Type B pancreatic cell (in vitro differentiated cells): ENCODE results near the gene CAMSAP1. TPM values are rescaled to one million over a fixed set of nuclear protein-coding genes. Genes with fewer than 3 reads are reported as not detected.

Source experiments
- DNase-seq: peaks from one replicate; pipeline ENCODE4 v3.0.0; 2021; ENCODE audit warnings: mixed read lengths; ENCODE audit not compliant: unreplicated experiment; ENCODE audit errors: extremely low spot score
- H3K27ac Mint-ChIP-seq: 2 replicates; pipeline ENCODE4 v1.8.0; 2021; ENCODE audit warnings: mild to moderate bottlenecking, mixed read lengths
- H3K27me3 Mint-ChIP-seq: 2 replicates; pipeline ENCODE4 v1.8.0; 2021; ENCODE audit warnings: mixed read lengths
- H3K36me3 Mint-ChIP-seq: 2 replicates; pipeline ENCODE4 v1.8.0; 2021; ENCODE audit warnings: mixed read lengths
- H3K4me1 Mint-ChIP-seq: one replicate; pipeline ENCODE4 v1.8.0; 2021; ENCODE audit warnings: mixed read lengths; ENCODE audit not compliant: unreplicated experiment
- H3K4me3 Mint-ChIP-seq: 2 replicates; pipeline ENCODE4 v1.8.0; 2021; ENCODE audit warnings: mild to moderate bottlenecking, mixed read lengths
- H3K9me3 Mint-ChIP-seq: 2 replicates; pipeline ENCODE4 v1.8.0; 2021; ENCODE audit warnings: mixed read lengths
- CTCF ChIP-seq: fragments of 200-600 bp; sonication (generic); conservative IDR thresholded peaks from 2 replicates; pipeline ENCODE4 v1.5.0; 2021; ENCODE audit warnings: antibody characterized with exemption, mild to moderate bottlenecking
- total RNA-seq: library from RNA; stranded (reverse); gene quantifications from 2 replicates; pipeline ENCODE4 v1.2.1, GENCODE V29; 2021; ENCODE audit warnings: low replicate concordance

Gene CAMSAP1
- total RNA-seq, 1 donor from 2014 or later: 58.2 TPM

DNA sequence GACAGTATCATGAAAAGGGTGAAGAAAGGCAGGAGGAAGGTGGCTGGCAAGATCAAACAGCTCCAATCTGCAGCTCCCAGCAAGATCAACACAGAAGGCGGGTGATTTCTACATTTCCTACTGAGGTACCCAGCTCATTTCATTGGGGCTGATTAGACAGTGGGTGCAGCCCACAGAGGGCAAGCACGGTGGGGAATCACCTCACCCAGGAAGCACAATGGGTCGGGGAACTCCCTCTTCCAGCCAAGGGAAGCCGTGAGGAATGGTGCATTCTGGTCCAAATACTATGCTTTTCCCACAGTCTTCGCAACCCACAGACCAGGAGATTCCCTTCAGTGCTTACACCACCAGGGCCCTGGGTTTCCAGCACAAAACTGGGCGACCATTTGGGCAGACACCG, 66.8 kb downstream of the CAMSAP1 start:
- peaks cover 32% of the 10 kb centered on the region for H3K36me3 Mint-ChIP-seq
- H3K4me1 Mint-ChIP-seq: no peaks in the 10 kb centered on the region
- no peak for DNase-seq
- H3K4me3 Mint-ChIP-seq: no peak overlapping the region
- no peaks in the 10 kb centered on the region for H3K27me3 Mint-ChIP-seq
- no peak for TF ChIP-seq CTCF
- H3K27ac Mint-ChIP-seq: no peak overlapping the region
- H3K9me3 Mint-ChIP-seq: peaks cover 6% of the 10 kb centered on the region

GRCh38 chr9:135840107-135840506, 67.2 kb downstream of the CAMSAP1 start:
- H3K27me3 Mint-ChIP-seq: no peaks in the 10 kb centered on the region
- DNase-seq: no peak
- no peak overlapping the region for H3K27ac Mint-ChIP-seq
- peaks cover 28% of the 10 kb centered on the region for H3K36me3 Mint-ChIP-seq
- peaks cover 6% of the 10 kb centered on the region for H3K9me3 Mint-ChIP-seq
- H3K4me1 Mint-ChIP-seq: no peaks in the 10 kb centered on the region
- TF ChIP-seq CTCF: no peak
- no peak overlapping the region for H3K4me3 Mint-ChIP-seq

DNA sequence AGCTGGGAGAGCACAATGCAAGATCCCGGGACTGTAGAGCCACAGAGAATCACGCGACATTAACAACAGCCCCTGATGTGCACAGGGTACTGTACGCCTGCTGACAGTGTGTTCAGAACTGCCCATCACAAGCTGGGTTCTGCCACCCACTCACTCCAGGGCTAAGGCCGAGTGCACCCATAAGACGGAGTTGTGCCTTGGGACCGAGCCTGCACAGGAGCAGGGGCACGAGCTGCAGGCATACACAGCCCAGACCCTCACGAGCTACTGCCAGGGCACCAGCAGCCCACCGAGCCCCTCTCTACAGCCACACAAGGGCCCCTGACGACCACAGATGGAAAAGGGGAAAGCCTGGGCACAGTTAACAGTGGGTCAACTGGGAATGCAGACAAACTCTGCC, 67.8 kb downstream of the CAMSAP1 start:
- no peak for DNase-seq
- Mint-ChIP-seq H3K27me3 (no peaks in the 10 kb centered on the region), H3K27ac (no peak overlapping the region), H3K9me3 (peaks cover 6% of the 10 kb centered on the region), H3K4me3 (no peak overlapping the region), H3K4me1 (no peaks in the 10 kb centered on the region), H3K36me3 (peaks cover 23% of the 10 kb centered on the region)
- no peak for TF ChIP-seq CTCF

GRCh38 chr9:135835131-135835530, 72.2 kb downstream of the CAMSAP1 start:
- no peaks in the 10 kb centered on the region for H3K9me3 Mint-ChIP-seq
- DNase-seq: no peak
- no peak overlapping the region for H3K4me3 Mint-ChIP-seq
- peaks cover 4% of the 10 kb centered on the region for H3K4me1 Mint-ChIP-seq
- H3K36me3 Mint-ChIP-seq: peaks cover 25% of the 10 kb centered on the region
- H3K27ac Mint-ChIP-seq: no peak overlapping the region
- TF ChIP-seq CTCF: no peak
- H3K27me3 Mint-ChIP-seq: no peaks in the 10 kb centered on the region

GRCh38 chr9:135833864-135834263, 73.5 kb downstream of the CAMSAP1 start:
- H3K4me1 Mint-ChIP-seq: peaks cover 4% of the 10 kb centered on the region
- H3K27ac Mint-ChIP-seq: no peak overlapping the region
- DNase-seq: no peak
- no peaks in the 10 kb centered on the region for H3K9me3 Mint-ChIP-seq
- H3K27me3 Mint-ChIP-seq: no peaks in the 10 kb centered on the region
- no peak for TF ChIP-seq CTCF
- H3K36me3 Mint-ChIP-seq: peaks cover 31% of the 10 kb centered on the region
- H3K4me3 Mint-ChIP-seq: no peak overlapping the region

- no peak for DNase-seq
- H3K4me1 Mint-ChIP-seq: peaks cover 12% of the 10 kb centered on the region
- TF ChIP-seq CTCF: no peak
- no peak overlapping the region for H3K27ac Mint-ChIP-seq
- no peaks in the 10 kb centered on the region for H3K27me3 Mint-ChIP-seq
- peaks cover 49% of the 10 kb centered on the region for H3K36me3 Mint-ChIP-seq
- H3K4me3 Mint-ChIP-seq: no peak overlapping the region
- peaks cover 9% of the 10 kb centered on the region for H3K9me3 Mint-ChIP-seq
Measured at GRCh38 chr9:135830496-135830895, 76.8 kb downstream of the CAMSAP1 start.
